ENCODE data around the gene CEP126.

The CEP126 gene

DNA sequence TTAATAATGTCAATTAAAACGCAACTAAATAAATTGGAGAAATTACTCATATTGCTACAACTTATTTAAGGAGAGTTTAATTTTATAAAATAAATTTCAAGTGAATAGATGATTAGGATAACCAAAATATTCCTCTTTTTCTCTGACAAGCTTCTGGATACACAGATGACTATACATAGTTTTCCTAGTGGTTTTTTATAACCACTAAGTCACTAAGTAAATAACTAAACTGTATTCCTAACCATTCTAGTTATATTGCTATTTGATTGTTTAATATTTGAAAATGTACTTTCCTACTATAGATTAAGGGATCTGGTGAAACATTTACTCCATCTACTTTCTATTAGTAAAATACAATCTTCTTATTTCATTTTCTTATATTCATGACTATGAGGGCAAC lies 6.2 kb downstream of the CEP126 start:
- no peak overlapping the region for H3K4me3 ChIP-seq (replicated peaks; ENCODE audit: insufficient read depth, low read length)
- H3K27ac ChIP-seq (replicated peaks), result no peak overlapping the region
- H3K27me3 ChIP-seq (ENCODE audit: insufficient read depth, poor library complexity, severe bottlenecking), result no peaks in the 10 kb centered on the region
- DNase-seq (ENCODE audit: low read depth in 1 of 2, low spot score in 1 of 2), result no peak
- TF ChIP-seq, protein P1, sequence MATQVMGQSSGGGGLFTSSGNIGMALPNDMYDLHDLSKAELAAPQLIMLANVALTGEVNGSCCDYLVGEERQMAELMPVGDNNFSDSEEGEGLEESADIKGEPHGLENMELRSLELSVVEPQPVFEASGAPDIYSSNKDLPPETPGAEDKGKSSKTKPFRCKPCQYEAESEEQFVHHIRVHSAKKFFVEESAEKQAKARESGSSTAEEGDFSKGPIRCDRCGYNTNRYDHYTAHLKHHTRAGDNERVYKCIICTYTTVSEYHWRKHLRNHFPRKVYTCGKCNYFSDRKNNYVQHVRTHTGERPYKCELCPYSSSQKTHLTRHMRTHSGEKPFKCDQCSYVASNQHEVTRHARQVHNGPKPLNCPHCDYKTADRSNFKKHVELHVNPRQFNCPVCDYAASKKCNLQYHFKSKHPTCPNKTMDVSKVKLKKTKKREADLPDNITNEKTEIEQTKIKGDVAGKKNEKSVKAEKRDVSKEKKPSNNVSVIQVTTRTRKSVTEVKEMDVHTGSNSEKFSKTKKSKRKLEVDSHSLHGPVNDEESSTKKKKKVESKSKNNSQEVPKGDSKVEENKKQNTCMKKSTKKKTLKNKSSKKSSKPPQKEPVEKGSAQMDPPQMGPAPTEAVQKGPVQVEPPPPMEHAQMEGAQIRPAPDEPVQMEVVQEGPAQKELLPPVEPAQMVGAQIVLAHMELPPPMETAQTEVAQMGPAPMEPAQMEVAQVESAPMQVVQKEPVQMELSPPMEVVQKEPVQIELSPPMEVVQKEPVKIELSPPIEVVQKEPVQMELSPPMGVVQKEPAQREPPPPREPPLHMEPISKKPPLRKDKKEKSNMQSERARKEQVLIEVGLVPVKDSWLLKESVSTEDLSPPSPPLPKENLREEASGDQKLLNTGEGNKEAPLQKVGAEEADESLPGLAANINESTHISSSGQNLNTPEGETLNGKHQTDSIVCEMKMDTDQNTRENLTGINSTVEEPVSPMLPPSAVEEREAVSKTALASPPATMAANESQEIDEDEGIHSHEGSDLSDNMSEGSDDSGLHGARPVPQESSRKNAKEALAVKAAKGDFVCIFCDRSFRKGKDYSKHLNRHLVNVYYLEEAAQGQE (IDR thresholded peaks at IDR 0.05; ENCODE audit: insufficient replicate concordance, low read depth), result no peak
- TF ChIP-seq SPI1 (IDR thresholded peaks at IDR 0.05; ENCODE audit: borderline replicate concordance, low read depth), result no peak
- TF ChIP-seq POLR2AphosphoS5 (IDR thresholded peaks at IDR 0.05; ENCODE audit: low read depth), result no peak
- no peak for TF ChIP-seq CTCF (IDR thresholded peaks at IDR 0.05; ENCODE audit: insufficient read depth, low read length)
- no peak for TF ChIP-seq GABPA (IDR thresholded peaks at IDR 0.05; ENCODE audit: low read depth)

GRCh38 chr11:101923554-101923953 lies 8.7 kb downstream of the CEP126 start:
- DNase-seq (ENCODE audit: low read depth in 1 of 2, low spot score in 1 of 2), result no peak
- TF ChIP-seq CTCF (IDR thresholded peaks at IDR 0.05; ENCODE audit: insufficient read depth, low read length) (no peak), POLR2AphosphoS5 (IDR thresholded peaks at IDR 0.05; ENCODE audit: low read depth) (no peak), GABPA (IDR thresholded peaks at IDR 0.05; ENCODE audit: low read depth) (no peak), SPI1 (IDR thresholded peaks at IDR 0.05; ENCODE audit: borderline replicate concordance, low read depth) (no peak)
- TF ChIP-seq, protein P1 (IDR thresholded peaks at IDR 0.05; ENCODE audit: insufficient replicate concordance, low read depth), result no peak
- H3K27ac ChIP-seq (replicated peaks), result no peak overlapping the region
- H3K4me3 ChIP-seq (replicated peaks; ENCODE audit: insufficient read depth, low read length), result no peak overlapping the region
- H3K27me3 ChIP-seq (ENCODE audit: insufficient read depth, poor library complexity, severe bottlenecking), result no peaks in the 10 kb centered on the region

- DNase-seq (ENCODE audit: low read depth in 1 of 2, low spot score in 1 of 2), result no peak
- no peaks in the 10 kb centered on the region for H3K27me3 ChIP-seq (ENCODE audit: insufficient read depth, poor library complexity, severe bottlenecking)
Measured at GRCh38 chr11:101929294-101929915, 14.6 kb downstream of the CEP126 start.

More at GRCh38 chr11:101929294-101929915, 14.6 kb downstream of the CEP126 start:
- no peak overlapping the region for H3K4me3 ChIP-seq (replicated peaks; ENCODE audit: insufficient read depth, low read length)
- no peak overlapping the region for H3K27ac ChIP-seq (replicated peaks)
- TF ChIP-seq POLR2AphosphoS5 (IDR thresholded peaks at IDR 0.05; ENCODE audit: low read depth), result no peak
- TF ChIP-seq CTCF (IDR thresholded peaks at IDR 0.05; ENCODE audit: insufficient read depth, low read length), result no peak

Data from HL-60 (cell line).